GM12878 (cell line): ENCODE measurements around the gene CASP8. TPM values are rescaled to one million over a fixed set of nuclear protein-coding genes. Genes with fewer than 3 reads are reported as not detected.
A peak's percentile ranks its signal among the peaks of the same experiment; 100 is the strongest.

Experiments used
- ATAC-seq: fragments of 200-7000 bp; cut with Tn5 transposase; 3 replicates; pipeline ENCODE4 v1.9.1; 2020; ENCODE audit warnings: mild to moderate bottlenecking, moderate library complexity
- BruUV-seq: library from RNA; stranded (reverse); fragments of 400-500 nt; replicated peaks from 2 replicates; lab custom pipeline; 2021; lab: Mats Ljungman, UMichigan
- CTCF ChIA-PET: fragments of 300-600 bp; sonication (Branson Sonifier 250); formaldehyde crosslinking; extraction: SDS; loops from one replicate; lab custom pipeline; 2021; ENCODE audit warnings: inconsistent platforms; lab: Yijun Ruan, JAX
- POLR2A ChIA-PET: fragments of 350-600 bp; formaldehyde crosslinking; extraction: SDS; loops from one replicate; lab custom pipeline; 2021; ENCODE audit warnings: inconsistent platforms; lab: Charles Lee
- RAD21 ChIA-PET: fragments of 300-600 bp; sonication (Branson Sonifier 250); formaldehyde crosslinking; loops from one replicate; lab custom pipeline; 2023; ENCODE audit warnings: antibody characterized with exemption; ENCODE audit not compliant: unreplicated experiment; lab: Charles Lee
- SMC1A ChIA-PET: fragments of 300-600 bp; sonication (Branson Sonifier 250); formaldehyde crosslinking; loops from one replicate; lab custom pipeline; 2023; ENCODE audit not compliant: unreplicated experiment, uncharacterized antibody; lab: Charles Lee
- DNase-seq: peaks from one replicate; pipeline ENCODE4 v3.0.0-alpha.2; 2011; ENCODE audit warnings: low read depth, low spot score
- FAIRE-seq: peaks from 3 replicates; lab custom pipeline; 2011; peaks lifted over from hg19 to GRCh38; lab: Jason Lieb, UNC
- H2AFZ ChIP-seq: 2 replicates; pipeline ENCODE4 v1.6.0; 2011; ENCODE audit warnings: low read depth, low read length, control low read depth; ENCODE audit not compliant: control insufficient read depth
- H3K27ac ChIP-seq: 2 replicates; pipeline ENCODE4 v1.5.1; 2011; ENCODE audit warnings: control low read depth; ENCODE audit not compliant: control insufficient read depth, insufficient read depth
- H3K27me3 ChIP-seq, 2 experiments: replicated peaks in 1 of 2; 2 replicates each; pipeline versions ENCODE4 v1.6.0 to v1.6.1; 2011; ENCODE audit warnings: low read length in 1 of 2; ENCODE audit not compliant: control insufficient read depth in 2 of 2, insufficient read depth in 2 of 2
- H3K36me3 ChIP-seq, 2 experiments: 2 replicates each; pipeline ENCODE4 v1.5.1; 2011; ENCODE audit warnings: low read length in 1 of 2; ENCODE audit not compliant: control insufficient read depth in 2 of 2, insufficient read depth in 2 of 2
- H3K4me1 ChIP-seq: 2 replicates; pipeline ENCODE4 v1.6.1; 2011; ENCODE audit warnings: mild to moderate bottlenecking, low read length, moderate library complexity, mixed read lengths; ENCODE audit not compliant: control insufficient read depth, insufficient read depth
- H3K4me2 ChIP-seq: 2 replicates; pipeline ENCODE4 v1.6.0; 2011; ENCODE audit warnings: control low read depth; ENCODE audit not compliant: control insufficient read depth, insufficient read depth
- H3K4me3 ChIP-seq: fragments of 200-600 bp; sonication (generic); 2 replicates; pipeline ENCODE4 v1.5.1; 2016
- H3K79me2 ChIP-seq: 2 replicates; pipeline ENCODE4 v1.6.0; 2011; ENCODE audit warnings: low read length; ENCODE audit not compliant: control insufficient read depth, insufficient read depth
- H3K9ac ChIP-seq: 2 replicates; pipeline ENCODE4 v1.8.0; 2011; ENCODE audit warnings: low read length, control low read depth, mixed read lengths; ENCODE audit not compliant: control insufficient read depth, insufficient read depth
- H3K9me3 ChIP-seq: replicated peaks from 3 replicates; pipeline ENCODE4 v1.5.1; 2011; ENCODE audit warnings: mild to moderate bottlenecking, low read length; ENCODE audit not compliant: control insufficient read depth, insufficient read depth
- H4K20me1 ChIP-seq: 2 replicates; pipeline ENCODE4 v1.6.0; 2011; ENCODE audit not compliant: control insufficient read depth, insufficient read depth
- JUND ChIP-seq: IDR thresholded peaks from 2 replicates; pipeline ENCODE4 v1.6.1; 2012; ENCODE audit warnings: low read depth, mild to moderate bottlenecking, low read length, improper control_type of control experiment, moderate library complexity
- NFXL1 ChIP-seq: fragments of 450-650 bp; IDR thresholded peaks from 2 replicates; pipeline ENCODE4 v1.6.1; 2017; ENCODE audit warnings: antibody characterized with exemption, mild to moderate bottlenecking, borderline replicate concordance
- NR2C1 ChIP-seq: fragments of 450-650 bp; IDR thresholded peaks from 2 replicates; pipeline ENCODE4 v1.6.1; 2017; ENCODE audit warnings: antibody characterized with exemption, mild to moderate bottlenecking, moderate library complexity
- WGBS: methylation state at CpG from one replicate; pipeline ENCODE4 v1.1.6; 2016; ENCODE audit warnings: low lambda C conversion rate; ENCODE audit not compliant: insufficient replicate concordance, insufficient coverage; ENCODE audit errors: missing lambda C conversion rate; 5-methylcytosine and 5-hydroxymethylcytosine counted together
- in situ Hi-C: fragments of 300-500 bp; cut with MboI; formaldehyde crosslinking; loops from 9 replicates; pipeline ENCODE4 v1.14.3; 2018; ENCODE audit warnings: mixed read lengths
- intact Hi-C: fragments of 100-400 bp; cut with micrococcal nuclease; formaldehyde crosslinking; loops from one replicate; pipeline ENCODE4 v1.14.2; 2022; ENCODE audit not compliant: unreplicated experiment
- polyA plus RNA-seq, 11 experiments: library from polyadenylated mRNA; depleted of rRNA in 4 of 11; unstranded in 6 of 11; stranded (reverse) in 5 of 11; fragments of >200 nt; fragmentation: Nextera tagmentation in 4 of 11; fragmentation: Illumina TruSeq in 1 of 11; extraction: Ambion mirVana in 4 of 11; extraction: Trizol in 1 of 11; gene quantifications; 1 replicate in 1 of 11; 2 replicates in 10 of 11; pipeline versions ENCODE4 v1.2.1 to v1.2.3, GENCODE V29; 2011 to 2016; ENCODE audit warnings: inconsistent platforms in 2 of 11, missing spikeins in 2 of 11, low read depth in 1 of 11
- total RNA-seq, 4 experiments: library from RNA; depleted of rRNA in 3 of 4; stranded (reverse); fragments of >200 nt in 3 of 4; fragmentation: Illumina TruSeq in 1 of 4; extraction: Trizol in 1 of 4; gene quantifications; 2 replicates each; pipeline versions ENCODE4 v1.2.1 to v1.2.3, GENCODE V29; 2013 to 2021
- TF ChIP-seq, protein P1 (sequence below), 3 experiments: IDR thresholded peaks in 2 of 3; conservative IDR thresholded peaks in 1 of 3; 2 replicates each; pipeline ENCODE4 v1.5.1; 2011; ENCODE audit warnings: low read depth in 3 of 3, low read length in 3 of 3, mild to moderate bottlenecking in 3 of 3, control low read depth in 2 of 3, moderate library complexity in 2 of 3, inconsistent platforms in 1 of 3, mixed read lengths in 1 of 3; ENCODE audit not compliant: control insufficient read depth in 2 of 3, insufficient read depth in 1 of 3; ENCODE audit errors: extremely low read depth in 1 of 3

The CASP8 gene
- total and polyA plus RNA-seq, 10 of the 15 experiments (the other 5 are each of a cell fraction or from before 2014, with no cell fraction given): 18.6 to 54.1 (median 39.9) TPM

DNA sequence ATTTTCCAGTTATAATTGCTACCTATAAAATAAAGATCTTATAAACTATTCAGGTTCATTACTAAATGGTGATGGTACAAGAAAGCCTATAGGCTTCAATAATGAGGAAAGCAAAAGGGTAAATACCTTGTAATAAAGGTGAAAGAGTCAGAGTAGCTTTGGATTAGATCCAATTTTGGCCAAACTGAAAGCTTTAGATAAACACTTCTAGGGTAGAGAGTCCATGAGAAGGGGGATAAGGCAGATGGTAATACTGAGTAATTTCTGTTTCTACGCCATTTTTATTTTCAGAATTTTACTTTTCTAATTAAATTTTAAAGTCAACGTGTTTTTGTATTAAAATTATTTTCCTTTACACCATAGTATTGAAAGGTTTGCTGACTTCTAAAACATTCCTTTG, 9.4 kb downstream of the CASP8 start (continued):
- TF ChIP-seq NR2C1 (no peak), NFXL1 (no peak)
- TF ChIP-seq, all 136 proteins: peak for 0

DNA sequence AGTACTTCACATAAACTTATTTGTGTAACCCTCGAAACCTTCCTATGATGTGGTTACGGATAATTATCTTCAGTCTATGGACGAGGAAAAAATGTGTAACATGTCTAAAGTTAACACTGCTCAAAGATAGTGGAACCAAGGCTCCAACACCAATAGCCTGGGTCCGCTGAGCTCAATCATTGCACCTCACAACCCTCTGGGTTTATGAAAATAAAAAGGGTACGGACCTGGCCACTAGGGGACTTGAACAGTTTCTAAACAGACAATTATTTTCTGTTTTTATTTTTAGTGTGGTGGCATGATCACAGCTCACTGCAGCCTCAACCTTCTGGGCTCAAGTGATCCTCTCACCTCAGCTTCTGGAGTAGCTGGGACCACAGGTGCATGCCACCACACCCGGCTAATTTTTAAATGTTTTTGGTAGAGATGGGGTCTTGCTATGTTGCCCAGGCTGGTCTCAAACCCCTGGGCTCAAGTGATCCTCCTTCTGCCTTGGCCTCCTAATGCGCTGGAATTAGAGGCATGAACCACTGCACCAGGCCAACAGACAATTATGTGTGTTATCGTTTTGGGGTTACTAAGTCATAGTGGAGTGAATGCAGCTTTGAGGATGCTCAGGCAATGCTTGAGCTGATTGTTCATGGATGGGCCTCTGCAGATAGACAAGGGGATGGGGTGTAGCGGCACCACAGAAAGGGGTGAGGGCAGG, 10.1 kb downstream of the CASP8 start:
- ATAC-seq (peak; percentile 23; the same call in 2 of the 3 replicates), FAIRE-seq (no peak), DNase-seq (no peak)
- Histone ChIP-seq H3K27me3 (no peaks in the 10 kb centered on the region), H3K4me2 (no peak overlapping the region), H3K79me2 (no peaks in the 10 kb centered on the region), H3K9me3 (no peaks in the 10 kb centered on the region), H3K4me3 (no peak overlapping the region), H3K27ac (no peak overlapping the region), H3K9ac (no peak overlapping the region), H2AFZ (no peak overlapping the region), H3K36me3 (peaks cover 2 to 15% of the 10 kb centered on the region in 2 experiments), H3K4me1 (no peaks in the 10 kb centered on the region), H4K20me1 (no peaks in the 10 kb centered on the region)
- ChIA-PET SMC1A (interaction anchor here (1.1 to 1.7 kb wide), 4 partner anchors 9 to 34 kb away, joined by 3 to 5 read pairs (median 4); no protein-coding TSS in a partner anchor), RAD21 (interaction anchor here (0.7 kb wide), 1 partner anchor 9 kb away, joined by 3 read pairs; no protein-coding TSS in a partner anchor), POLR2A (no interaction called here), CTCF (interaction anchor here (1.1 kb wide), 2 partner anchors 60 to 94 kb away, joined by 3 read pairs; no protein-coding TSS in a partner anchor)
- 81% methylated on average over 9 of the region's 9 CpGs for WGBS
- BruUV-seq: no TSS peak
- intact Hi-C loops: no loop called here
- TF ChIP-seq, protein P1, sequence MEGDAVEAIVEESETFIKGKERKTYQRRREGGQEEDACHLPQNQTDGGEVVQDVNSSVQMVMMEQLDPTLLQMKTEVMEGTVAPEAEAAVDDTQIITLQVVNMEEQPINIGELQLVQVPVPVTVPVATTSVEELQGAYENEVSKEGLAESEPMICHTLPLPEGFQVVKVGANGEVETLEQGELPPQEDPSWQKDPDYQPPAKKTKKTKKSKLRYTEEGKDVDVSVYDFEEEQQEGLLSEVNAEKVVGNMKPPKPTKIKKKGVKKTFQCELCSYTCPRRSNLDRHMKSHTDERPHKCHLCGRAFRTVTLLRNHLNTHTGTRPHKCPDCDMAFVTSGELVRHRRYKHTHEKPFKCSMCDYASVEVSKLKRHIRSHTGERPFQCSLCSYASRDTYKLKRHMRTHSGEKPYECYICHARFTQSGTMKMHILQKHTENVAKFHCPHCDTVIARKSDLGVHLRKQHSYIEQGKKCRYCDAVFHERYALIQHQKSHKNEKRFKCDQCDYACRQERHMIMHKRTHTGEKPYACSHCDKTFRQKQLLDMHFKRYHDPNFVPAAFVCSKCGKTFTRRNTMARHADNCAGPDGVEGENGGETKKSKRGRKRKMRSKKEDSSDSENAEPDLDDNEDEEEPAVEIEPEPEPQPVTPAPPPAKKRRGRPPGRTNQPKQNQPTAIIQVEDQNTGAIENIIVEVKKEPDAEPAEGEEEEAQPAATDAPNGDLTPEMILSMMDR (IDR thresholded peaks at IDR 0.05 in 2 of 3, conservative IDR thresholded peaks at IDR 0.05 in 1 of 3; ENCODE audit: control insufficient read depth in 2 of 3, extremely low read depth in 1 of 3, insufficient read depth in 1 of 3, low read depth in 3 of 3, low read length in 3 of 3): 0 out of 6 replicates have a peak, but pooled peaks of 1 of the 3 experiments have one; percentile 7
- no peak for TF ChIP-seq JUND
- in situ Hi-C loops: no loop called here
